Measurements from ENCODE around the gene KRCC1.
"Not testable (repeated sequence)": the region's sequence is repeated elsewhere in the genome, so short reads cannot be mapped to it uniquely, and the experiment has no call there.

The KRCC1 gene

DNA sequence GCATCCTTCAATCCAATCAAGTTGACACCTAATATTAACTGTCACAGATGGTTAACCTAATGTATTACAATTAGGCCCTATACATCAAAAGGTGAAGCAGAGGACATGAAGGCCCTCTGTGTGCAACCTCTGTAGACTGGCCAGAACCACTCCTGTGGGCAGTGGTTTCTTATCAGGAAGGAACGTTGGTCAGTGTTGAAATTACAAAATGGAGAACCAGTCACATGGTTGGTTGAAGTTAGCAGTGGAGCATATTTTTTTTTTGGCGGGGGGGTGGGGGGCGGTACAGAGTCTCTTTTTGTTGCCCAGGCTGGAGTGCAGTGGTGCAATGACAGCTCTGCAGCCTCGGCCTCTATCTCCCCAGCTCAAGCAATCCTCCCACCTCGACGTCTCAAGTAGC lies 59.0 kb downstream of the KRCC1 start:
- DNase-seq: no peak

DNA sequence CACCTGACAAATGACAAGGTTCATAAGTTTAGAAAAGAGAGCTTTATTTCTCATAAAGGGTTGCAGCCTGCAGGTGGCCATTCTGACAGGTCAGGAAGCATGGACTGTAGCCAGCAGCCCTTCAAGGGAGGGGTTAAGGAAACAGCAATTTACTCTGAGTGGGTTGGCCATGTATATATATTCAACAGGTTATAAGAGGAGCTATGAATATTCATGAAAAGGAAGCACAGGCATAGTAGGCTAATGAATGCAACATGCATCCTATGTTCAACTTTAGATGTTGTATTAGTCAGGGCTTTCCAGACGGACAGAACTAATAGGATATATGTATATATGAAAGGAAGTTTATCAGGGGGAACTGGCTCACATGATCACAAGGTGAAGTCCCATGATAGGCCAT lies 59.8 kb downstream of the KRCC1 start:
- DNase-seq: no peak

DNA sequence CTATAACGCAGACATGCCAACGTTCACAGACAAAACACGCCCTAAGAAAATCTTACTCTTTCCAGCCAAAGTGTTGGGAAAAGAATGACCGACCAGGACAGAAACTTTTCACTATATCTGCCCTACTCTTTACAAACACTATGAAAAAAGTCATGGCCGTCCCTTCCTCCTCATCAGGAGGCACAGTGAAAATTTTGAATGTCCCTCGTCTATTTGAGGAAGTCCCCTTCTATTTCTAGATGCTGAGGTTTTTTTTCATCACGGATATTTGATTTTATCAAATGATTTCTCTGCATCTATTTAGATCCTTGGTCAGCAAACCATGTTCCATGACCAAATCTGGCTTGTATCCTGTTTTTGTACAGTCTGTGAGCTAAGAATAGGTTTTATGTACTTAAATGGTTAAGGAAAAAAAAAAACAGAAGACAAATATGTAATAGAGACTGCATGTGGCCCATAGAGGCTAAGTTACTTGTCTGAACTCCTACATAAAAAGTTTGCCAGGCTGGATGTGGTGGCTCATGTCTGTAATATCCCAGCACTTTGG lies 61.2 kb downstream of the KRCC1 start:
- not testable (repeated sequence) for DNase-seq

DNA sequence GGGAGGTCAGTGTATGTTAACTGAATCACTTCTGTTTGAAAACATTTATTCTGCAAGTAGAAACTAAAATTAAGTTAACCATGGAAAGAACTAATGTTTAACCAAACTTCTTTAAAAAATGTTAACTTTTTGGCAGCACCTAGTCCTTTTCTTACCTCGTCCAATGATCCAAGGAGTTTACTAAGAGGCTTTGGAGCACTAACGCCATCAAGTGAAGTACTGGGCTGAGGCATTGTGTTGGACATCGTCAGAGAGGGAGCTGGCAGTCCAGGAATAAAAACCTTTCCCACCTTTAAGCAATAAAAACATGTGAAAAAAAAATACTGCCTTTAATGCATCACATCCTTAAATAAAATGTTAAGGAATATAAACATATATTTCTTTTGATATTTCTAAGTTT lies 63.0 kb downstream of the KRCC1 start:
- DNase-seq: not testable (repeated sequence)

DNA sequence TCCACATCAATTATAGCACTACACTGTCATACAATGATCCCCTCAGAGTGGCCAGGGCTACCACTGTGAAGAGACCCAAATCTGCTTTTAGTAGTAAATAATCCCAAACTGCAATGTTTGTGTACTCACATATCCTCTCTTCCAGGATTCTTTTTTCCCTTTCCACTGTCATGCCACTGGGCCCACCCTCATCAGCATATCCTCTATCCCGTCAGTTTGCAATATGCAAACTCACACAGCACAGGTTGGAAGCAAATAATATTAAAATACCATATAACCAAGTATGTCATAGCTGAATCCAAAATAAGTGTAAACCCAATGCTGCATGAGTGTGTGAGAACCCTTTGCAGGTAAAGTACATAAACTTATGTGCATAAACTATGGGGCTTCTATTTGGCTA lies 68.1 kb downstream of the KRCC1 start:
- DNase-seq: not testable (repeated sequence)

DNA sequence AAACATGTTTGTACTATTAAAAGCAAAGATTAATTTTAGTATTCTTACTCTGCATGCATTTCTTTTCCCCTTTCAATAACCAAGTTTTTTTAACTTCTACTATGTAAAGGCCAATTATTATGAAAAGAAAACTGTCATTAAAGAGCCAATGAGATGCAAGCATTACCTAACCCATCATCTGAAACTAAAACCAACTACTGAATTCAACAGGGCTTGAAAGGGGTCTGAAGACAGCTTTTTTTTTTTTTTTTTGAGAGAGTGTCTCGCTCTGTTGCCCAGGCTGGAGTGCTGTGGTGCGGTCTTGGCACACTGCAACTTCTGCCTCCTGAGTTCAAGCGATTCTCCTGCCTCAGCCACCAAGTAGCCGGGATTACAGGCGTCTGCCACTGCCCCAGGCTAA lies 69.7 kb downstream of the KRCC1 start:
- not testable (repeated sequence) for DNase-seq

DNA sequence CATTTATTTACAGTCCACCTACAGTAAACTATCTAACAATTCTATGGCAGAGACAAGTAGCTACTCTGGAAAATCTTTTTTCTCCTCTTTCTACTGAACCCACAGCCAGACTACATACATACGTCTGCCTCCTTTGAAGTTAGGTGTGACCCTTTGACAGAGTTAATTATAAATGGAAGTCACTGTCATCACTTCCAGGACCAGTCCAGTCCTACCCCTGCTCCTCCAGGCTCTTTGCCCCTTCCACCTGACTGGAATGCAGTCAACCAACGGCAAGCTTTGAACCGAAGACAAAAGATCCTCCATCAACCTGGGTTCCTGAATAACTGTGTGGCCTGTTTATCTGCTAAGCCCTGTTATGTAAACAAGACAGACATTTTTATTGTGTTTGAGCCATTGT lies 74.4 kb downstream of the KRCC1 start:
- not testable (repeated sequence) for DNase-seq
